ENCODE measurements around the gene RNF157. TPM values are rescaled to one million over a fixed set of nuclear protein-coding genes. Genes with fewer than 3 reads are reported as not detected.

The RNF157 gene
- total and polyA plus RNA-seq, 10 of the 15 experiments (the other 5 are each of a cell fraction or from before 2014, with no cell fraction given): 1.4 to 15.9 (median 9.6) TPM

DNA sequence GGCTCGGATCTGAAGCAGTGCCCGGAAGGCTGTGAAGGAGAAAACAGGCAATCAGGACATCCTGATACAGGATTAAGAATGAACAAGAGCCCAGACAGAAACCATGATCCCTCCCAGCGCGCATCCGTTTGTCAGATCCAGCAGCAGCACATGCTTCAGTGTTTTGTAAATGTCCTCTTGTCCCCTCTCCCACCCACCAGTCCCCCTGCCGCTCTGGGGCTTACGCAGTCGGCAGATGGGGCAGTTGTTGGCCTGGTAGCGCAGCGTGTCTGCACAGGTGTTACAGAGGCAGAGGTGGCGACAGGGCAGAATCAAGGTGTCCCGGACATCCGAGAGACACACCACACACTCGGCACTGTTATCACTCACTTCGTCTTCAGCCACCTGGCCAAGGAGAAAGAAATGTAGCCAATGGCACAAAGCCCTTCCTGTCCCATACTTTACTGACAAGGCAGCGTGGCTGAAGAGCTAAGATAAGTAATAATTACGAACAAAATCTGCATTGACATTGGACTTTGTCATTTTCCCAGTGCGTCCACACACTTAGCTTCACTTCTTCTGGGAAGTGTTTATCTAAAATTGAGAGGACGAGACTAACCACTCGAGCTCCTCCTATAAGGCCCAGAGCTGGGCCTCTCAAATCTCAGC lies 78.5 kb downstream of the RNF157 start:
- H3K27ac ChIP-seq (ENCODE audit: control insufficient read depth, insufficient read depth): no peak overlapping the region
- POLR2A ChIA-PET: no interaction called here
- in situ Hi-C loops (cut with MboI): no loop called here
- no peak overlapping the region for H2AFZ ChIP-seq (ENCODE audit: control insufficient read depth, low read depth, low read length)
- FAIRE-seq (no peak), DNase-seq (ENCODE audit: low read depth, low spot score) (no peak), ATAC-seq (no peak)
- BruUV-seq (replicated peaks): no TSS peak
- no peak overlapping the region for H3K4me2 ChIP-seq (ENCODE audit: control insufficient read depth, insufficient read depth)
- intact Hi-C loops (cut with micrococcal nuclease; ENCODE audit: unreplicated experiment): no loop called here
- WGBS (ENCODE audit: insufficient coverage, insufficient replicate concordance, low lambda C conversion rate, missing lambda C conversion rate): 82% methylated on average over 19 of the region's 20 CpGs
- no peaks in the 10 kb centered on the region for H3K27me3 ChIP-seq (replicated peaks in 1 of 2; ENCODE audit: control insufficient read depth in 2 of 2, insufficient read depth in 2 of 2, low read length in 1 of 2)
- no peaks in the 10 kb centered on the region for H3K36me3 ChIP-seq (ENCODE audit: control insufficient read depth in 2 of 2, insufficient read depth in 2 of 2, low read length in 1 of 2)
- no peaks in the 10 kb centered on the region for H3K9me3 ChIP-seq (replicated peaks; ENCODE audit: control insufficient read depth, insufficient read depth, low read length)
- RAD21 ChIA-PET (ENCODE audit: unreplicated experiment): interaction anchor here (1.2 kb wide), 1 partner anchor 10 kb away, joined by 3 read pairs; no protein-coding TSS in a partner anchor
- CTCF ChIA-PET: interaction anchor here (1.4 to 4.4 kb wide), 2 partner anchors 20 to 118 kb away, joined by 5 to 13 read pairs; no protein-coding TSS in a partner anchor
- no peak overlapping the region for H3K4me3 ChIP-seq
- SMC1A ChIA-PET (ENCODE audit: uncharacterized antibody, unreplicated experiment): interaction anchor here (1.0 kb wide), 2 partner anchors 33 to 72 kb away, joined by 3 read pairs; no protein-coding TSS in a partner anchor
- no peak overlapping the region for H3K9ac ChIP-seq (ENCODE audit: control insufficient read depth, insufficient read depth, low read length)
- no peaks in the 10 kb centered on the region for H3K79me2 ChIP-seq (ENCODE audit: control insufficient read depth, insufficient read depth, low read length)
- TF ChIP-seq, protein P1, sequence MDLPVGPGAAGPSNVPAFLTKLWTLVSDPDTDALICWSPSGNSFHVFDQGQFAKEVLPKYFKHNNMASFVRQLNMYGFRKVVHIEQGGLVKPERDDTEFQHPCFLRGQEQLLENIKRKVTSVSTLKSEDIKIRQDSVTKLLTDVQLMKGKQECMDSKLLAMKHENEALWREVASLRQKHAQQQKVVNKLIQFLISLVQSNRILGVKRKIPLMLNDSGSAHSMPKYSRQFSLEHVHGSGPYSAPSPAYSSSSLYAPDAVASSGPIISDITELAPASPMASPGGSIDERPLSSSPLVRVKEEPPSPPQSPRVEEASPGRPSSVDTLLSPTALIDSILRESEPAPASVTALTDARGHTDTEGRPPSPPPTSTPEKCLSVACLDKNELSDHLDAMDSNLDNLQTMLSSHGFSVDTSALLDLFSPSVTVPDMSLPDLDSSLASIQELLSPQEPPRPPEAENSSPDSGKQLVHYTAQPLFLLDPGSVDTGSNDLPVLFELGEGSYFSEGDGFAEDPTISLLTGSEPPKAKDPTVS (IDR thresholded peaks at IDR 0.05; ENCODE audit: low read depth, low read length): no peak
- no peak for TF ChIP-seq SUZ12 (IDR thresholded peaks at IDR 0.05; ENCODE audit: unreplicated experiment)
- TF ChIP-seq POU2F2 (IDR thresholded peaks at IDR 0.05; ENCODE audit: borderline replicate concordance, low read depth, low read length): no peak
- TF ChIP-seq GATAD2B (conservative IDR thresholded peaks at IDR 0.05; ENCODE audit: low read depth): no peak
- TF ChIP-seq RBBP5 (conservative IDR thresholded peaks at IDR 0.05): no peak
- TF ChIP-seq TARDBP (IDR thresholded peaks at IDR 0.05; ENCODE audit: borderline replicate concordance): no peak
- TF ChIP-seq TCF12 (IDR thresholded peaks at IDR 0.05; ENCODE audit: low read depth, low read length): no peak
- no peak for TF ChIP-seq SREBF1 (IDR thresholded peaks at IDR 0.05; ENCODE audit: low read length)
- TF ChIP-seq TCF3 (IDR thresholded peaks at IDR 0.05; ENCODE audit: borderline replicate concordance, insufficient read depth, low read depth, low read length): no peak
- no peak for TF ChIP-seq ZBED1 (IDR thresholded peaks at IDR 0.05; ENCODE audit: borderline replicate concordance)
- TF ChIP-seq, protein P2, sequence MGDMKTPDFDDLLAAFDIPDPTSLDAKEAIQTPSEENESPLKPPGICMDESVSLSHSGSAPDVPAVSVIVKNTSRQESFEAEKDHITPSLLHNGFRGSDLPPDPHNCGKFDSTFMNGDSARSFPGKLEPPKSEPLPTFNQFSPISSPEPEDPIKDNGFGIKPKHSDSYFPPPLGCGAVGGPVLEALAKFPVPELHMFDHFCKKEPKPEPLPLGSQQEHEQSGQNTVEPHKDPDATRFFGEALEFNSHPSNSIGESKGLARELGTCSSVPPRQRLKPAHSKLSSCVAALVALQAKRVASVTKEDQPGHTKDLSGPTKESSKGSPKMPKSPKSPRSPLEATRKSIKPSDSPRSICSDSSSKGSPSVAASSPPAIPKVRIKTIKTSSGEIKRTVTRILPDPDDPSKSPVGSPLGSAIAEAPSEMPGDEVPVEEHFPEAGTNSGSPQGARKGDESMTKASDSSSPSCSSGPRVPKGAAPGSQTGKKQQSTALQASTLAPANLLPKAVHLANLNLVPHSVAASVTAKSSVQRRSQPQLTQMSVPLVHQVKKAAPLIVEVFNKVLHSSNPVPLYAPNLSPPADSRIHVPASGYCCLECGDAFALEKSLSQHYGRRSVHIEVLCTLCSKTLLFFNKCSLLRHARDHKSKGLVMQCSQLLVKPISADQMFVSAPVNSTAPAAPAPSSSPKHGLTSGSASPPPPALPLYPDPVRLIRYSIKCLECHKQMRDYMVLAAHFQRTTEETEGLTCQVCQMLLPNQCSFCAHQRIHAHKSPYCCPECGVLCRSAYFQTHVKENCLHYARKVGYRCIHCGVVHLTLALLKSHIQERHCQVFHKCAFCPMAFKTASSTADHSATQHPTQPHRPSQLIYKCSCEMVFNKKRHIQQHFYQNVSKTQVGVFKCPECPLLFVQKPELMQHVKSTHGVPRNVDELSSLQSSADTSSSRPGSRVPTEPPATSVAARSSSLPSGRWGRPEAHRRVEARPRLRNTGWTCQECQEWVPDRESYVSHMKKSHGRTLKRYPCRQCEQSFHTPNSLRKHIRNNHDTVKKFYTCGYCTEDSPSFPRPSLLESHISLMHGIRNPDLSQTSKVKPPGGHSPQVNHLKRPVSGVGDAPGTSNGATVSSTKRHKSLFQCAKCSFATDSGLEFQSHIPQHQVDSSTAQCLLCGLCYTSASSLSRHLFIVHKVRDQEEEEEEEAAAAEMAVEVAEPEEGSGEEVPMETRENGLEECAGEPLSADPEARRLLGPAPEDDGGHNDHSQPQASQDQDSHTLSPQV (IDR thresholded peaks at IDR 0.05): no peak
- TF ChIP-seq ZNF217 (IDR thresholded peaks at IDR 0.05): no peak
- TF ChIP-seq ZNF207 (IDR thresholded peaks at IDR 0.05; ENCODE audit: borderline replicate concordance): no peak
- no peak for TF ChIP-seq RAD51 (IDR thresholded peaks at IDR 0.05)
- TF ChIP-seq, protein P3, sequence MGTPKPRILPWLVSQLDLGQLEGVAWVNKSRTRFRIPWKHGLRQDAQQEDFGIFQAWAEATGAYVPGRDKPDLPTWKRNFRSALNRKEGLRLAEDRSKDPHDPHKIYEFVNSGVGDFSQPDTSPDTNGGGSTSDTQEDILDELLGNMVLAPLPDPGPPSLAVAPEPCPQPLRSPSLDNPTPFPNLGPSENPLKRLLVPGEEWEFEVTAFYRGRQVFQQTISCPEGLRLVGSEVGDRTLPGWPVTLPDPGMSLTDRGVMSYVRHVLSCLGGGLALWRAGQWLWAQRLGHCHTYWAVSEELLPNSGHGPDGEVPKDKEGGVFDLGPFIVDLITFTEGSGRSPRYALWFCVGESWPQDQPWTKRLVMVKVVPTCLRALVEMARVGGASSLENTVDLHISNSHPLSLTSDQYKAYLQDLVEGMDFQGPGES (IDR thresholded peaks at IDR 0.05): no peak
- no peak for TF ChIP-seq SMC3 (IDR thresholded peaks at IDR 0.05; ENCODE audit: borderline replicate concordance, low read length)
- TF ChIP-seq ETV6 (conservative IDR thresholded peaks at IDR 0.05 in 1 of 2, IDR thresholded peaks at IDR 0.05 in 1 of 2; ENCODE audit: borderline replicate concordance in 1 of 2, low read depth in 1 of 2): no peak
- TF ChIP-seq STAT1 (conservative IDR thresholded peaks at IDR 0.05): no peak
- H3K4me1 ChIP-seq (ENCODE audit: control insufficient read depth, insufficient read depth, low read length): no peaks in the 10 kb centered on the region
- H4K20me1 ChIP-seq (ENCODE audit: control insufficient read depth, insufficient read depth): no peaks in the 10 kb centered on the region

Data from GM12878 (cell line).